GM23248 (cell line): ENCODE results near the gene SHC1.

Experiments used
- EZH2 ChIP-seq: fragments of 200-600 bp; sonication (generic); IDR thresholded peaks from 2 replicates; pipeline ENCODE4 v1.6.1; 2018; ENCODE audit warnings: antibody characterized with exemption, mild to moderate bottlenecking; ENCODE audit not compliant: insufficient read depth, poor library complexity, severe bottlenecking
- EZH2phosphoT487 ChIP-seq: fragments of 200-600 bp; sonication (generic); IDR thresholded peaks from 2 replicates; pipeline ENCODE4 v1.6.1; 2018; ENCODE audit warnings: antibody characterized with exemption, moderate library complexity, mild to moderate bottlenecking, low read depth; ENCODE audit not compliant: insufficient read depth

- no peak for TF ChIP-seq EZH2phosphoT487
- no peak for TF ChIP-seq EZH2
Measured at GRCh38 chr1:154966111-154966510, 4.4 kb downstream of the SHC1 start.
